Natural killer cell (primary cell): ENCODE results near the gene EID2B. TPM values are rescaled to one million over a fixed set of nuclear protein-coding genes. Genes with fewer than 3 reads are reported as not detected.

Source experiments
- ATAC-seq, 3 donors: fragments of 150-1000 bp in 2 of 3; fragments of 200-7000 bp in 1 of 3; cut with Tn5 transposase; 1 replicate in 1 of 3; 2 replicates in 2 of 3; pipeline ENCODE4 v1.10.0; 2021; ENCODE audit warnings: mild to moderate bottlenecking in 2 of 3, moderate library complexity in 2 of 3
- DNase-seq, 2 donors: peaks; one replicate each; pipeline versions ENCODE4 v3.0.0 to v3.0.0-alpha.2; 2013 to 2021; ENCODE audit warnings: mixed read lengths in 1 of 2
- H3K27ac ChIP-seq: one replicate; pipeline ENCODE4 v1.5.1; 2013; ENCODE audit warnings: mild to moderate bottlenecking, low read length
- H3K27me3 ChIP-seq: one replicate; pipeline ENCODE4 v1.6.1; 2013; ENCODE audit warnings: low read length; ENCODE audit not compliant: control insufficient read depth, insufficient read depth
- H3K36me3 ChIP-seq: one replicate; pipeline ENCODE4 v1.6.1; 2013; ENCODE audit warnings: low read length; ENCODE audit not compliant: control insufficient read depth, insufficient read depth
- H3K4me1 ChIP-seq: one replicate; pipeline ENCODE4 v1.6.1; 2013; ENCODE audit warnings: low read length; ENCODE audit not compliant: control insufficient read depth, insufficient read depth
- H3K4me3 ChIP-seq: one replicate; pipeline ENCODE4 v1.5.1; 2013; ENCODE audit warnings: low read length
- H3K9me3 ChIP-seq: one replicate; pipeline ENCODE4 v1.6.1; 2013; ENCODE audit warnings: low read length; ENCODE audit not compliant: control insufficient read depth, insufficient read depth
- H3K27ac Mint-ChIP-seq, 2 donors: one replicate each; pipeline ENCODE4 v1.8.0; 2022; ENCODE audit warnings: mild to moderate bottlenecking in 2 of 2, mixed read lengths in 2 of 2, moderate library complexity in 1 of 2
- H3K27me3 Mint-ChIP-seq, 2 donors: one replicate each; pipeline ENCODE4 v1.8.0; 2022; ENCODE audit warnings: low read depth in 2 of 2, mixed read lengths in 2 of 2
- H3K36me3 Mint-ChIP-seq: one replicate; pipeline ENCODE4 v1.8.0; 2022; ENCODE audit warnings: mixed read lengths
- H3K4me1 Mint-ChIP-seq, 2 donors: one replicate each; pipeline ENCODE4 v1.8.0; 2022; ENCODE audit warnings: mixed read lengths in 2 of 2
- H3K4me3 Mint-ChIP-seq: one replicate; pipeline ENCODE4 v1.8.0; 2022; ENCODE audit warnings: mild to moderate bottlenecking, moderate library complexity, mixed read lengths
- H3K9me3 Mint-ChIP-seq, 2 donors: one replicate each; pipeline ENCODE4 v1.8.0; 2022; ENCODE audit warnings: mixed read lengths in 2 of 2
- WGBS: methylation state at CpG from one replicate; pipeline ENCODE4 v1.1.7; 2013; ENCODE audit warnings: missing lambda C conversion rate; ENCODE audit not compliant: insufficient coverage; 5-methylcytosine and 5-hydroxymethylcytosine counted together
- intact Hi-C: fragments of 100-400 bp; cut with micrococcal nuclease; formaldehyde crosslinking; loops from one replicate; pipeline ENCODE4 v1.14.2; 2022
- total RNA-seq, 4 donors: library from RNA; stranded (reverse); fragments of 120-200 nt in 1 of 4; gene quantifications; one replicate each; pipeline versions ENCODE4 v1.2.3 to v1.2.4, GENCODE V29; 2013 to 2022
- TF ChIP-seq, protein P1 (sequence below): fragments of 200-600 bp; IDR thresholded peaks from one replicate; pipeline ENCODE4 v1.8.0; 2022; ENCODE audit warnings: antibody characterized with exemption

The EID2B gene
- total RNA-seq, 3 donors from 2014 or later (not counting 1 experiment from before 2014, with no cell fraction given): 4.6 to 6.7 (median 5.8) TPM

DNA sequence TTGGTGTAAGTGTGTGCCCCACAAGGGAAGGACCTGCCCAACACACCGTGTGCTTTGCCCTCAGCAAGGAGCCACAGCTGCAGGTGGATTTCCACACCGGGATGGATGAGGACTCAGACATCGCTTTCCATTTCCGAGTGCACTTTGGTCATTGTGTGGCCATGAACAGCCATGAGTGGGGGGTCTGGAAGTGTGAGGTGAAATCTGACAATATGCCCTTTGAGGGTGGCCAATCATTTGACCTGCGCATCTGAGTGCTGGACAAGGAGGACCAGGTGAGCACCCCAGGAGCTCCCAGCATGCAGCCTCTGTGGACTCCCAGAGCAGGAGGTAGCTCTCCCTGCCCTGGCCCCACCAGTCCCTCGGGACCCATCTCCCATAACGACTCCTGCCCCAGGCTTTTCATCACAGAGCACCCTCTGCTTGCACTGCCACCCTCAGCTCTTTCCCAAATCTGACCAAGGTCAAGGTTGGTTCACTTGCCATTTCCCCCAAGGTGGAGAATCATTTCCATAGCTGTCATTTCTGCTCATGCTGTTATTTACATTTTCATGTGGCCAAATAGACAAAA, 20.5 kb upstream of the EID2B start:
- Mint-ChIP-seq H3K27me3 (no peaks in the 10 kb centered on the region), H3K4me1 (peaks cover 4% of the 10 kb centered on the region in 2 donors), H3K4me3 (no peak overlapping the region), H3K9me3 (no peaks in the 10 kb centered on the region), H3K36me3 (no peaks in the 10 kb centered on the region), H3K27ac (no peak overlapping the region)
- H3K36me3 ChIP-seq: no peaks in the 10 kb centered on the region
- H3K27ac ChIP-seq: no peak overlapping the region
- peaks cover 14% of the 10 kb centered on the region for H3K4me1 ChIP-seq
- 75% methylated on average over 7 of the region's 7 CpGs for WGBS
- ATAC-seq (no peak), DNase-seq (no peak)
- no peaks in the 10 kb centered on the region for H3K9me3 ChIP-seq
- intact Hi-C loops: loop anchor here (5.0 kb wide), 1 partner anchor 214 kb away; no protein-coding TSS in a partner anchor
- TF ChIP-seq, protein P1, sequence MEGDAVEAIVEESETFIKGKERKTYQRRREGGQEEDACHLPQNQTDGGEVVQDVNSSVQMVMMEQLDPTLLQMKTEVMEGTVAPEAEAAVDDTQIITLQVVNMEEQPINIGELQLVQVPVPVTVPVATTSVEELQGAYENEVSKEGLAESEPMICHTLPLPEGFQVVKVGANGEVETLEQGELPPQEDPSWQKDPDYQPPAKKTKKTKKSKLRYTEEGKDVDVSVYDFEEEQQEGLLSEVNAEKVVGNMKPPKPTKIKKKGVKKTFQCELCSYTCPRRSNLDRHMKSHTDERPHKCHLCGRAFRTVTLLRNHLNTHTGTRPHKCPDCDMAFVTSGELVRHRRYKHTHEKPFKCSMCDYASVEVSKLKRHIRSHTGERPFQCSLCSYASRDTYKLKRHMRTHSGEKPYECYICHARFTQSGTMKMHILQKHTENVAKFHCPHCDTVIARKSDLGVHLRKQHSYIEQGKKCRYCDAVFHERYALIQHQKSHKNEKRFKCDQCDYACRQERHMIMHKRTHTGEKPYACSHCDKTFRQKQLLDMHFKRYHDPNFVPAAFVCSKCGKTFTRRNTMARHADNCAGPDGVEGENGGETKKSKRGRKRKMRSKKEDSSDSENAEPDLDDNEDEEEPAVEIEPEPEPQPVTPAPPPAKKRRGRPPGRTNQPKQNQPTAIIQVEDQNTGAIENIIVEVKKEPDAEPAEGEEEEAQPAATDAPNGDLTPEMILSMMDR: no peak
- H3K27me3 ChIP-seq: no peaks in the 10 kb centered on the region
- no peak overlapping the region for H3K4me3 ChIP-seq

DNA sequence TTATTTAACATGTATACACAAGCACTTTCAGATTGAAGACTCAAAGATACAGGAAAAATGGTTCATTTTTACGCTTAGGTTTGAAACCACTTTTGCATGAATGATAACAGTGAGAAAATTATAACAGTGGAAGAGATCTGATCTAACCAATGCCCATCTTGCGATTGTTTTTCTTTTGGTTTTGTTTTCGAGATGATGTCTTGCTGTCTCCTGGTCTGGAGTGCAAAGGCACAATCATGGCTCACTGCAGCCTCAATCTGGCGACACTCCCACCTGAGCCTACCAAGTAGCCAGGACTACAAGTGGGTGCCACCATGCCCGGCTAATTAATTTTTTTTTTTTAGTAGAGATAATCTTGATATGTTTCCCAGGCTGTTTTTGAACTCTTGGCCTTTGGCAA, 17.5 kb upstream of the EID2B start:
- ATAC-seq (no peak), DNase-seq (no peak)
- 79% methylated on average over 5 of the region's 5 CpGs for WGBS
- H3K36me3 ChIP-seq: no peaks in the 10 kb centered on the region
- Mint-ChIP-seq H3K27ac (no peak overlapping the region), H3K9me3 (no peaks in the 10 kb centered on the region), H3K4me1 (no peaks in the 10 kb centered on the region), H3K36me3 (no peaks in the 10 kb centered on the region), H3K4me3 (no peak overlapping the region), H3K27me3 (peaks cover 4 to 16% of the 10 kb centered on the region in 2 donors)
- H3K9me3 ChIP-seq: no peaks in the 10 kb centered on the region
- H3K27ac ChIP-seq: no peak overlapping the region
- TF ChIP-seq, protein P1: no peak
- H3K4me3 ChIP-seq: no peak overlapping the region
- no peaks in the 10 kb centered on the region for H3K27me3 ChIP-seq
- intact Hi-C loops: loop anchor here (2.0 to 5.0 kb wide), 2 partner anchors 217 to 295 kb away; no protein-coding TSS in a partner anchor
- peaks cover 11% of the 10 kb centered on the region for H3K4me1 ChIP-seq

- intact Hi-C loops: no loop called here
- TF ChIP-seq, protein P1: no peak
- DNase-seq (no peak), ATAC-seq (no peak)
- no peaks in the 10 kb centered on the region for H3K9me3 ChIP-seq
- Mint-ChIP-seq H3K9me3 (no peaks in the 10 kb centered on the region), H3K4me3 (no peak overlapping the region), H3K27me3 (peaks cover 12 to 16% of the 10 kb centered on the region in 2 donors), H3K4me1 (peaks cover 5 to 6% of the 10 kb centered on the region in 2 donors), H3K36me3 (no peaks in the 10 kb centered on the region), H3K27ac (no peak overlapping the region)
- H3K36me3 ChIP-seq: no peaks in the 10 kb centered on the region
- peaks cover under 1% of the 10 kb centered on the region for H3K4me1 ChIP-seq
- no peak overlapping the region for H3K27ac ChIP-seq
- 82% methylated on average over 8 of the region's 8 CpGs for whole genome bisulfite sequencing
- no peak overlapping the region for H3K4me3 ChIP-seq
- H3K27me3 ChIP-seq: no peaks in the 10 kb centered on the region
These were observed 13.9 kb upstream of the EID2B start for GRCh38 chr19:39546599-39546998.

DNA sequence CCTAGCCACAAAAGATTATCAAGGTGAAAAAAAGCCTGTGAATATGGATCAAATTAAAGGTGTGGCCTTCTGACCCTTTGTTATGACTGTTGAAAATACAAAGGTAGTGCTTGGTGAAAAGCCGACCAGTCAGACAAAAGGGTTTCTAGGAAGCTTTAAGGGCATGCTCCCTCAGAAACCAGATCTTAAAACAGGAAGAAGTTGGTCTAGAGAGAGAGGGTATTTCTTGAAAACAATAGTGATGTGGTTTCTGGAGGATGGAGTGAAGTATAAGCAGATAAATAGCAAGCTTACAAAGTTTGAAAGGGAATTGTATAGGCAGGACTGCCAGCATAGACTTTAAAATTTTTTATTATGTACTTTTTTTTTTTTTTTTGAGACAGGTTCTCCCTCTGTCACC, 12.3 kb upstream of the EID2B start:
- Mint-ChIP-seq H3K36me3 (no peaks in the 10 kb centered on the region), H3K9me3 (no peaks in the 10 kb centered on the region), H3K27me3 (peaks cover 12 to 16% of the 10 kb centered on the region in 2 donors), H3K27ac (no peak overlapping the region), H3K4me1 (peaks cover 10 to 14% of the 10 kb centered on the region in 2 donors), H3K4me3 (no peak overlapping the region)
- Histone ChIP-seq H3K27me3 (no peaks in the 10 kb centered on the region), H3K9me3 (no peaks in the 10 kb centered on the region), H3K27ac (no peak overlapping the region), H3K4me1 (peaks cover 3% of the 10 kb centered on the region), H3K36me3 (no peaks in the 10 kb centered on the region), H3K4me3 (no peak overlapping the region)
- ATAC-seq (no peak), DNase-seq (peak in 1 of 2 donors; percentile 54)
- TF ChIP-seq, protein P1: no peak
- intact Hi-C loops: no loop called here
- 10% methylated on average over 1 of the region's 1 CpG for WGBS
